ENCODE results near the gene TRIP13.

- no peak for TF ChIP-seq CTCF (conservative IDR thresholded peaks at IDR 0.05; ENCODE audit: low read depth, low read length)
- no peak for TF ChIP-seq EZH2phosphoT487 (IDR thresholded peaks at IDR 0.05; ENCODE audit: borderline replicate concordance, low read length)
- no peak for TF ChIP-seq EZH2 (IDR thresholded peaks at IDR 0.05; ENCODE audit: low read length, unreplicated experiment)
Measured at GRCh38 chr5:885529-885928, 7.2 kb upstream of the TRIP13 start.

Measured in PC-3 (cell line).